CD14-positive monocyte (primary cell): ENCODE data around the gene VRK3. TPM values are rescaled to one million over a fixed set of nuclear protein-coding genes. Genes with fewer than 3 reads are reported as not detected.

Experiments used
- DNase-seq, 3 donors: peaks; one replicate each; pipeline ENCODE4 v3.0.0-alpha.2; 2011 to 2022
- H2AFZ ChIP-seq: 2 replicates; pipeline ENCODE4 v1.6.0; 2012; ENCODE audit warnings: mild to moderate bottlenecking, low read depth, low read length, inconsistent platforms; ENCODE audit not compliant: insufficient read depth, poor library complexity, severe bottlenecking
- H3K27ac ChIP-seq, 2 donors: 1 replicate in 1 of 2; 2 replicates in 1 of 2; pipeline ENCODE4 v1.5.1; 2012 to 2013; ENCODE audit warnings: low read length in 2 of 2, control low read depth in 1 of 2, inconsistent platforms in 1 of 2, low read depth in 1 of 2, mild to moderate bottlenecking in 1 of 2
- H3K27me3 ChIP-seq, 2 donors: one replicate each; pipeline versions ENCODE4 v1.6.0 to v1.6.1; 2011 to 2013; ENCODE audit warnings: low read length in 2 of 2; ENCODE audit not compliant: control insufficient read depth in 2 of 2, insufficient read depth in 2 of 2
- H3K36me3 ChIP-seq, 2 donors: replicated peaks in 1 of 2; 1 replicate in 1 of 2; 2 replicates in 1 of 2; pipeline versions ENCODE4 v1.5.1 to v1.6.1; 2012 to 2013; ENCODE audit warnings: low read length in 2 of 2, control low read depth in 1 of 2, inconsistent platforms in 1 of 2, mild to moderate bottlenecking in 1 of 2; ENCODE audit not compliant: insufficient read depth in 2 of 2, control insufficient read depth in 1 of 2
- H3K4me1 ChIP-seq, 2 donors: 1 replicate in 1 of 2; 2 replicates in 1 of 2; pipeline versions ENCODE4 v1.5.1 to v1.6.1; 2012 to 2013; ENCODE audit warnings: low read length in 2 of 2, control low read depth in 1 of 2, inconsistent platforms in 1 of 2, mild to moderate bottlenecking in 1 of 2, moderate library complexity in 1 of 2; ENCODE audit not compliant: insufficient read depth in 2 of 2, control insufficient read depth in 1 of 2
- H3K4me2 ChIP-seq: replicated peaks from 2 replicates; pipeline ENCODE3; 2012; ENCODE audit warnings: low read length, moderate library complexity, mild to moderate bottlenecking; ENCODE audit not compliant: poor library complexity, severe bottlenecking; ENCODE audit errors: extremely low read depth
- H3K4me3 ChIP-seq, 3 experiments: fragments of 200-600 bp in 1 of 3; sonication (generic) in 1 of 3; replicated peaks in 1 of 3; 1 replicate in 2 of 3; 2 replicates in 1 of 3; pipeline ENCODE4 v1.5.1; 2011 to 2013; ENCODE audit warnings: low read length in 3 of 3, mild to moderate bottlenecking in 3 of 3, control low read depth in 2 of 3, low read depth in 2 of 3, inconsistent platforms in 1 of 3, moderate library complexity in 1 of 3
- H3K79me2 ChIP-seq: 2 replicates; pipeline ENCODE4 v1.6.0; 2012; ENCODE audit warnings: mild to moderate bottlenecking, control low read depth, inconsistent platforms, low read length, moderate library complexity; ENCODE audit not compliant: insufficient read depth
- H3K9ac ChIP-seq: 2 replicates; pipeline ENCODE4 v1.6.0; 2017; ENCODE audit warnings: low read length, mild to moderate bottlenecking; ENCODE audit not compliant: insufficient read depth, poor library complexity, severe bottlenecking
- H3K9me3 ChIP-seq, 2 donors: replicated peaks in 1 of 2; 1 replicate in 1 of 2; 2 replicates in 1 of 2; pipeline versions ENCODE4 v1.5.1 to v1.6.1; 2012 to 2013; ENCODE audit warnings: low read length in 2 of 2, control low read depth in 1 of 2; ENCODE audit not compliant: control insufficient read depth in 1 of 2, insufficient read depth in 1 of 2
- H4K20me1 ChIP-seq: 2 replicates; pipeline ENCODE4 v1.6.0; 2012; ENCODE audit warnings: mild to moderate bottlenecking, low read length, control low read depth, moderate library complexity; ENCODE audit not compliant: insufficient read depth
- H3K27ac Mint-ChIP-seq, 7 donors: one replicate each; pipeline ENCODE4 v1.8.0; 2020; ENCODE audit warnings: mild to moderate bottlenecking in 7 of 7, mixed read lengths in 7 of 7, moderate library complexity in 6 of 7, inconsistent platforms in 2 of 7
- H3K27me3 Mint-ChIP-seq, 3 donors: one replicate each; pipeline ENCODE4 v1.8.0; 2021 to 2022; ENCODE audit warnings: low read depth in 3 of 3, mild to moderate bottlenecking in 3 of 3, mixed read lengths in 3 of 3, moderate library complexity in 3 of 3, inconsistent platforms in 1 of 3
- H3K36me3 Mint-ChIP-seq, 2 donors: one replicate each; pipeline ENCODE4 v1.8.0; 2020; ENCODE audit warnings: mixed read lengths in 2 of 2, inconsistent platforms in 1 of 2, mild to moderate bottlenecking in 1 of 2
- H3K4me1 Mint-ChIP-seq: one replicate; pipeline ENCODE4 v1.8.0; 2020; ENCODE audit warnings: mild to moderate bottlenecking, mixed read lengths
- H3K4me3 Mint-ChIP-seq, 2 donors: one replicate each; pipeline ENCODE4 v1.8.0; 2020; ENCODE audit warnings: mild to moderate bottlenecking in 2 of 2, mixed read lengths in 2 of 2, moderate library complexity in 1 of 2
- H3K9me3 Mint-ChIP-seq, 7 donors: one replicate each; pipeline ENCODE4 v1.8.0; 2020 to 2022; ENCODE audit warnings: mixed read lengths in 7 of 7, mild to moderate bottlenecking in 6 of 7, moderate library complexity in 6 of 7, inconsistent platforms in 2 of 7
- CTCF ChIP-seq: fragments of 200-600 bp; IDR thresholded peaks from one replicate; pipeline ENCODE4 v1.8.0; 2022; ENCODE audit warnings: antibody characterized with exemption, mild to moderate bottlenecking
- WGBS: methylation state at CpG from one replicate; pipeline ENCODE4 v1.1.5; 2013; ENCODE audit warnings: missing lambda C conversion rate; ENCODE audit not compliant: insufficient coverage; 5-methylcytosine and 5-hydroxymethylcytosine counted together
- intact Hi-C, 2 donors: fragments of 100-400 bp; cut with micrococcal nuclease; formaldehyde crosslinking; loops; one replicate each; pipeline versions ENCODE4 v1.15.0 to v1.15.1; 2023
- polyA plus RNA-seq, 3 donors: library from polyadenylated mRNA; depleted of rRNA in 1 of 3; unstranded in 2 of 3; stranded (reverse) in 1 of 3; fragments of 300-500 nt in 2 of 3; fragments of >200 nt in 1 of 3; fragmentation: Illumina TruSeq in 2 of 3; gene quantifications; 1 replicate in 2 of 3; 2 replicates in 1 of 3; pipeline ENCODE4 v1.2.3, GENCODE V29; 2012 to 2021

The VRK3 gene
- polyA plus RNA-seq, 3 donors: 42.8 to 47.3 (median 46.8) TPM

GRCh38 chr19:49927526-49928264, 97.5 kb downstream of the VRK3 start:
- peak overlapping the region; percentile 88 to 95 for H3K27ac ChIP-seq
- H3K9me3 ChIP-seq: no peaks in the 10 kb centered on the region
- H3K4me1 ChIP-seq: peaks cover 48 to 70% of the 10 kb centered on the region in 2 donors
- H4K20me1 ChIP-seq: peaks cover 79% of the 10 kb centered on the region
- H3K27ac Mint-ChIP-seq: peak overlapping the region; percentile 93 to 100 (median 97)
- peaks cover 54% of the 10 kb centered on the region for H3K79me2 ChIP-seq
- H3K9me3 Mint-ChIP-seq: peaks cover 0 to 4% (median 0%) of the 10 kb centered on the region in 7 donors
- intact Hi-C loops: loop anchor here (1.0 to 5.0 kb wide), 3 partner anchors 30 to 51 kb away; partner anchors contain the start of genes AKT1S1 (in 1 of the 2) and TBC1D17 (in 1 of the 2)
- H3K27me3 Mint-ChIP-seq: peaks cover 0 to 6% (median 0%) of the 10 kb centered on the region in 3 donors
- H3K36me3 ChIP-seq: peaks cover 36 to 61% of the 10 kb centered on the region in 2 donors
- H3K4me1 Mint-ChIP-seq: peaks cover 58% of the 10 kb centered on the region
- peak overlapping the region in 1 of 3 experiments; percentile 91 for H3K4me3 ChIP-seq
- peaks cover 49 to 59% of the 10 kb centered on the region in 2 donors for H3K36me3 Mint-ChIP-seq
- H2AFZ ChIP-seq: no peak overlapping the region
- H3K9ac ChIP-seq: no peak overlapping the region
- WGBS: 87% methylated on average over 10 of the region's 14 CpGs
- peak overlapping the region; percentile 90 to 97 for H3K4me3 Mint-ChIP-seq
- H3K4me2 ChIP-seq: peak overlapping the region; percentile 89
- DNase-seq: peak in 1 of 3 donors; percentile 4
- TF ChIP-seq CTCF: no peak
- no peaks in the 10 kb centered on the region for H3K27me3 ChIP-seq

GRCh38 chr19:49926515-49926914, 98.7 kb downstream of the VRK3 start:
- Histone ChIP-seq H3K27me3 (no peaks in the 10 kb centered on the region), H3K9ac (no peak overlapping the region), H3K9me3 (no peaks in the 10 kb centered on the region), H4K20me1 (peaks cover 82% of the 10 kb centered on the region), H3K79me2 (peaks cover 65% of the 10 kb centered on the region), H3K4me3 (no peak overlapping the region), H3K4me1 (peaks cover 50 to 80% of the 10 kb centered on the region in 2 donors), H2AFZ (no peak overlapping the region), H3K4me2 (no peak overlapping the region), H3K36me3 (peaks cover 44 to 66% of the 10 kb centered on the region in 2 donors), H3K27ac (peak overlapping the region in 1 of 2 donors; percentile 88)
- peaks cover 48 to 65% of the 10 kb centered on the region in 2 donors for H3K36me3 Mint-ChIP-seq
- TF ChIP-seq CTCF: no peak
- H3K4me1 Mint-ChIP-seq: peaks cover 66% of the 10 kb centered on the region
- 100% methylated on average over 6 of the region's 10 CpGs for WGBS
- no peak overlapping the region for H3K4me3 Mint-ChIP-seq
- peaks cover 0 to 6% (median 0%) of the 10 kb centered on the region in 3 donors for H3K27me3 Mint-ChIP-seq
- intact Hi-C loops: loop anchor here in 1 of 2 donors (5.0 kb wide), 1 partner anchor 39 kb away; no protein-coding TSS in a partner anchor
- peaks cover 0 to 4% (median 0%) of the 10 kb centered on the region in 7 donors for H3K9me3 Mint-ChIP-seq
- DNase-seq: no peak
- peak overlapping the region in 4 of 7 donors; percentile 48 to 96 (median 74) for H3K27ac Mint-ChIP-seq

Other genes with a start within 250 kb of the VRK3 start
- 10 to 100 TPM in 1 of 3 donors, 1 to 10 TPM in 2; 5.3 to 16.7 (median 5.3) TPM for gene FUZ, start 212.1 kb downstream of the VRK3 start, polyA plus RNA-seq
- gene MED25, start 207.1 kb downstream of the VRK3 start, polyA plus RNA-seq: 10 to 100 TPM; 13.9 to 52.9 (median 18.5) TPM
- 10 to 100 TPM; 18.3 to 67.9 (median 31.2) TPM for gene PTOV1, start 174.2 kb downstream of the VRK3 start, polyA plus RNA-seq
- 10 to 100 TPM; 23.0 to 88.6 (median 30.2) TPM for gene PNKP, start 157.8 kb downstream of the VRK3 start, polyA plus RNA-seq
- 10 to 100 TPM in 1 of 3 donors, 1 to 10 TPM in 2; 5.4 to 18.2 (median 6.6) TPM for gene AKT1S1, start 148.0 kb downstream of the VRK3 start, polyA plus RNA-seq
- gene TBC1D17, start 147.7 kb downstream of the VRK3 start, polyA plus RNA-seq: 10 to 100 TPM in 1 of 3 donors, 1 to 10 TPM in 2; 3.1 to 48.2 (median 4.5) TPM
- 1 to 10 TPM; 5.6 to 7.6 (median 7.0) TPM for gene IL4I1, start 128.5 kb downstream of the VRK3 start, polyA plus RNA-seq
- 10 to 100 TPM in 1 of 3 donors, 1 to 10 TPM in 2; 5.8 to 22.1 (median 6.0) TPM for gene ATF5, start 96.2 kb downstream of the VRK3 start, polyA plus RNA-seq
- 10 to 100 TPM; 32.3 to 62.2 (median 48.6) TPM for gene NUP62, start 95.9 kb downstream of the VRK3 start, polyA plus RNA-seq
- 1 to 10 TPM in 1 of 3 donors, under 1 TPM in 2; 0.28 to 2.2 (median 0.67) TPM for gene SIGLEC11, start 64.2 kb downstream of the VRK3 start, polyA plus RNA-seq
- gene ZNF473, start 633 bp upstream of the VRK3 start, polyA plus RNA-seq: 1 to 10 TPM in 2 of 3 donors, under 1 TPM in 1; 0.73 to 2.3 (median 1.6) TPM
- not detected for gene IZUMO2, start 137.9 kb upstream of the VRK3 start, polyA plus RNA-seq
- not detected for gene MYH14, start 178.2 kb upstream of the VRK3 start, polyA plus RNA-seq